ENCODE data around the gene KIF18B.

DNA sequence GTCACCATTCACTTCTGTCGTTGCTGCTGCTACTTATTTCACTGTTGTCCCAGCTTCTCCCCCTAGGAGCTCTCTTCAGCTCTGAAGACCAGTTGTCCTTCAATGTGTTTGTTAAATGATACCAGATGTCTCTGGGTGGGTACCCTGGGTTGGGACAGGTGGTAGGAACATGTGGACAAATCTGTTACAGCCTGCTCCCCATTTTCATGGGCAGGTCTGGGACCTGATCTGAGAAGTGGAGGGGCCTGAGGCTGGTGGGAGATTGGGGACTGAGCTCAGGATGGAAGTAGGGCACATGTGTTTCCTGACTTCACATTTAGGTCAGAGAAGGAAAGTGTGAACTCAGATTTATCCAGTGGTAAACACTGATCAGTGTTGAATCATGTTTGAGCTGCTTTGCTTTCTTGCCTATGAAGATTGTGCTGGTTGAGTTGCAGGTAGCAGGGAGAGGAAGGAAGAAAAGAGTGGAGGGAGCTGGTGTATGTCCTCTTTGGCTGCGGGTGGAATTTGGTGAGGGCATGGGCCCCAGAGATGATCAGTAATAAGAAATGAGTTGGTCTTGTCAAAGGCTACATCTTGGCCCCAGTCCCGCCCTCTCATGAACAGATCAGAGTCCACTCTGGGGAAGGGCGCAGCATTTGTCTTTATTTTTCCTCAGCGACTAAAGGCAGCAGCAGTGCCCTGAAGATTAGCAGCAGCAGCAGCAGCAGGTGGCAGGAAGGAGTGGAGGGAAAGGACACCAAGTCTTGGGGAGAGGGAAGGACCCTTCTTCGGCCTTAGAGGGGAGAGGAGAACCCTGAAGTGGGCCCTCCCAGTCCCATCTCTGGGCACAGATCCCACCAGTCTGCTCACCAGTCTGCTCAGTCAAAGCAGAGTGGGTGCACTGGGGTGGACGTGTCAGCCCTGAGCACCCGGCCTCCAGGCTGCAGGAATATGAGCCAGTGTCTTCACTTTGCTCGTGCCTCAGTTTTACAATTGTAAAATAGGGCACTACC lies 42.3 kb downstream of the KIF18B start:
- TF ChIP-seq, protein P1, sequence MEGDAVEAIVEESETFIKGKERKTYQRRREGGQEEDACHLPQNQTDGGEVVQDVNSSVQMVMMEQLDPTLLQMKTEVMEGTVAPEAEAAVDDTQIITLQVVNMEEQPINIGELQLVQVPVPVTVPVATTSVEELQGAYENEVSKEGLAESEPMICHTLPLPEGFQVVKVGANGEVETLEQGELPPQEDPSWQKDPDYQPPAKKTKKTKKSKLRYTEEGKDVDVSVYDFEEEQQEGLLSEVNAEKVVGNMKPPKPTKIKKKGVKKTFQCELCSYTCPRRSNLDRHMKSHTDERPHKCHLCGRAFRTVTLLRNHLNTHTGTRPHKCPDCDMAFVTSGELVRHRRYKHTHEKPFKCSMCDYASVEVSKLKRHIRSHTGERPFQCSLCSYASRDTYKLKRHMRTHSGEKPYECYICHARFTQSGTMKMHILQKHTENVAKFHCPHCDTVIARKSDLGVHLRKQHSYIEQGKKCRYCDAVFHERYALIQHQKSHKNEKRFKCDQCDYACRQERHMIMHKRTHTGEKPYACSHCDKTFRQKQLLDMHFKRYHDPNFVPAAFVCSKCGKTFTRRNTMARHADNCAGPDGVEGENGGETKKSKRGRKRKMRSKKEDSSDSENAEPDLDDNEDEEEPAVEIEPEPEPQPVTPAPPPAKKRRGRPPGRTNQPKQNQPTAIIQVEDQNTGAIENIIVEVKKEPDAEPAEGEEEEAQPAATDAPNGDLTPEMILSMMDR (IDR thresholded peaks at IDR 0.05) = no peak
- TF ChIP-seq, protein P2, sequence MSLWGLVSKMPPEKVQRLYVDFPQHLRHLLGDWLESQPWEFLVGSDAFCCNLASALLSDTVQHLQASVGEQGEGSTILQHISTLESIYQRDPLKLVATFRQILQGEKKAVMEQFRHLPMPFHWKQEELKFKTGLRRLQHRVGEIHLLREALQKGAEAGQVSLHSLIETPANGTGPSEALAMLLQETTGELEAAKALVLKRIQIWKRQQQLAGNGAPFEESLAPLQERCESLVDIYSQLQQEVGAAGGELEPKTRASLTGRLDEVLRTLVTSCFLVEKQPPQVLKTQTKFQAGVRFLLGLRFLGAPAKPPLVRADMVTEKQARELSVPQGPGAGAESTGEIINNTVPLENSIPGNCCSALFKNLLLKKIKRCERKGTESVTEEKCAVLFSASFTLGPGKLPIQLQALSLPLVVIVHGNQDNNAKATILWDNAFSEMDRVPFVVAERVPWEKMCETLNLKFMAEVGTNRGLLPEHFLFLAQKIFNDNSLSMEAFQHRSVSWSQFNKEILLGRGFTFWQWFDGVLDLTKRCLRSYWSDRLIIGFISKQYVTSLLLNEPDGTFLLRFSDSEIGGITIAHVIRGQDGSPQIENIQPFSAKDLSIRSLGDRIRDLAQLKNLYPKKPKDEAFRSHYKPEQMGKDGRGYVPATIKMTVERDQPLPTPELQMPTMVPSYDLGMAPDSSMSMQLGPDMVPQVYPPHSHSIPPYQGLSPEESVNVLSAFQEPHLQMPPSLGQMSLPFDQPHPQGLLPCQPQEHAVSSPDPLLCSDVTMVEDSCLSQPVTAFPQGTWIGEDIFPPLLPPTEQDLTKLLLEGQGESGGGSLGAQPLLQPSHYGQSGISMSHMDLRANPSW (CRISPR knock-in tag; conservative IDR thresholded peaks at IDR 0.05; ENCODE audit: low read depth) = no peak
- TF ChIP-seq NR2C2 (CRISPR knock-in tag; IDR thresholded peaks at IDR 0.05) = no peak
- TF ChIP-seq ZNF121 (CRISPR knock-in tag; IDR thresholded peaks at IDR 0.05) = no peak
- TF ChIP-seq, protein P3, sequence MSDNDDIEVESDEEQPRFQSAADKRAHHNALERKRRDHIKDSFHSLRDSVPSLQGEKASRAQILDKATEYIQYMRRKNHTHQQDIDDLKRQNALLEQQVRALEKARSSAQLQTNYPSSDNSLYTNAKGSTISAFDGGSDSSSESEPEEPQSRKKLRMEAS (CRISPR knock-in tag; IDR thresholded peaks at IDR 0.05) = no peak
- TF ChIP-seq, protein P4, sequence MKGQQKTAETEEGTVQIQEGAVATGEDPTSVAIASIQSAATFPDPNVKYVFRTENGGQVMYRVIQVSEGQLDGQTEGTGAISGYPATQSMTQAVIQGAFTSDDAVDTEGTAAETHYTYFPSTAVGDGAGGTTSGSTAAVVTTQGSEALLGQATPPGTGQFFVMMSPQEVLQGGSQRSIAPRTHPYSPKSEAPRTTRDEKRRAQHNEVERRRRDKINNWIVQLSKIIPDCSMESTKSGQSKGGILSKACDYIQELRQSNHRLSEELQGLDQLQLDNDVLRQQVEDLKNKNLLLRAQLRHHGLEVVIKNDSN (CRISPR knock-in tag; IDR thresholded peaks at IDR 0.05) = no peak
- no peak for TF ChIP-seq FOXK1 (CRISPR knock-in tag; IDR thresholded peaks at IDR 0.05)
- TF ChIP-seq, protein P5, sequence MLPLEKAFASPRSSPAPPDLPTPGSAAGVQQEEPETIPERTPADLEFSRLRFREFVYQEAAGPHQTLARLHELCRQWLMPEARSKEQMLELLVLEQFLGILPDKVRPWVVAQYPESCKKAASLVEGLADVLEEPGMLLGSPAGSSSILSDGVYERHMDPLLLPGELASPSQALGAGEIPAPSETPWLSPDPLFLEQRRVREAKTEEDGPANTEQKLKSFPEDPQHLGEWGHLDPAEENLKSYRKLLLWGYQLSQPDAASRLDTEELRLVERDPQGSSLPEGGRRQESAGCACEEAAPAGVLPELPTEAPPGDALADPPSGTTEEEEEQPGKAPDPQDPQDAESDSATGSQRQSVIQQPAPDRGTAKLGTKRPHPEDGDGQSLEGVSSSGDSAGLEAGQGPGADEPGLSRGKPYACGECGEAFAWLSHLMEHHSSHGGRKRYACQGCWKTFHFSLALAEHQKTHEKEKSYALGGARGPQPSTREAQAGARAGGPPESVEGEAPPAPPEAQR (CRISPR knock-in tag; IDR thresholded peaks at IDR 0.05) = no peak
- TF ChIP-seq, protein P6, sequence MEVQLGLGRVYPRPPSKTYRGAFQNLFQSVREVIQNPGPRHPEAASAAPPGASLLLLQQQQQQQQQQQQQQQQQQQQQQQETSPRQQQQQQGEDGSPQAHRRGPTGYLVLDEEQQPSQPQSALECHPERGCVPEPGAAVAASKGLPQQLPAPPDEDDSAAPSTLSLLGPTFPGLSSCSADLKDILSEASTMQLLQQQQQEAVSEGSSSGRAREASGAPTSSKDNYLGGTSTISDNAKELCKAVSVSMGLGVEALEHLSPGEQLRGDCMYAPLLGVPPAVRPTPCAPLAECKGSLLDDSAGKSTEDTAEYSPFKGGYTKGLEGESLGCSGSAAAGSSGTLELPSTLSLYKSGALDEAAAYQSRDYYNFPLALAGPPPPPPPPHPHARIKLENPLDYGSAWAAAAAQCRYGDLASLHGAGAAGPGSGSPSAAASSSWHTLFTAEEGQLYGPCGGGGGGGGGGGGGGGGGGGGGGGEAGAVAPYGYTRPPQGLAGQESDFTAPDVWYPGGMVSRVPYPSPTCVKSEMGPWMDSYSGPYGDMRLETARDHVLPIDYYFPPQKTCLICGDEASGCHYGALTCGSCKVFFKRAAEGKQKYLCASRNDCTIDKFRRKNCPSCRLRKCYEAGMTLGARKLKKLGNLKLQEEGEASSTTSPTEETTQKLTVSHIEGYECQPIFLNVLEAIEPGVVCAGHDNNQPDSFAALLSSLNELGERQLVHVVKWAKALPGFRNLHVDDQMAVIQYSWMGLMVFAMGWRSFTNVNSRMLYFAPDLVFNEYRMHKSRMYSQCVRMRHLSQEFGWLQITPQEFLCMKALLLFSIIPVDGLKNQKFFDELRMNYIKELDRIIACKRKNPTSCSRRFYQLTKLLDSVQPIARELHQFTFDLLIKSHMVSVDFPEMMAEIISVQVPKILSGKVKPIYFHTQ (CRISPR knock-in tag; IDR thresholded peaks at IDR 0.05) = no peak
- TF ChIP-seq NFE2L1 (CRISPR knock-in tag; IDR thresholded peaks at IDR 0.05) = no peak
- TF ChIP-seq, protein P7, sequence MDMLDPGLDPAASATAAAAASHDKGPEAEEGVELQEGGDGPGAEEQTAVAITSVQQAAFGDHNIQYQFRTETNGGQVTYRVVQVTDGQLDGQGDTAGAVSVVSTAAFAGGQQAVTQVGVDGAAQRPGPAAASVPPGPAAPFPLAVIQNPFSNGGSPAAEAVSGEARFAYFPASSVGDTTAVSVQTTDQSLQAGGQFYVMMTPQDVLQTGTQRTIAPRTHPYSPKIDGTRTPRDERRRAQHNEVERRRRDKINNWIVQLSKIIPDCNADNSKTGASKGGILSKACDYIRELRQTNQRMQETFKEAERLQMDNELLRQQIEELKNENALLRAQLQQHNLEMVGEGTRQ (CRISPR knock-in tag; IDR thresholded peaks at IDR 0.05) = no peak
- no peak for TF ChIP-seq ZNF317 (CRISPR knock-in tag; IDR thresholded peaks at IDR 0.05; ENCODE audit: borderline replicate concordance, low read depth)
- no peak for TF ChIP-seq NR1H2 (CRISPR knock-in tag; IDR thresholded peaks at IDR 0.05)
